Lower leg skin (tissue), 3 donors: Measurements from ENCODE around the gene PTPRT.

Experiments
- POLR2A ChIP-seq, 2 donors: fragments of 450-650 bp; IDR thresholded peaks; one replicate each; pipeline ENCODE4 v1.6.1; 2016 to 2017; ENCODE audit warnings: antibody characterized with exemption in 2 of 2, mild to moderate bottlenecking in 1 of 2, moderate library complexity in 1 of 2
- TF ChIP-seq, protein P1 (sequence below), 3 donors: fragments of 450-650 bp; IDR thresholded peaks; one replicate each; pipeline ENCODE4 v1.5.1; 2016; ENCODE audit warnings: antibody characterized with exemption in 3 of 3, mild to moderate bottlenecking in 3 of 3, moderate library complexity in 2 of 3

DNA sequence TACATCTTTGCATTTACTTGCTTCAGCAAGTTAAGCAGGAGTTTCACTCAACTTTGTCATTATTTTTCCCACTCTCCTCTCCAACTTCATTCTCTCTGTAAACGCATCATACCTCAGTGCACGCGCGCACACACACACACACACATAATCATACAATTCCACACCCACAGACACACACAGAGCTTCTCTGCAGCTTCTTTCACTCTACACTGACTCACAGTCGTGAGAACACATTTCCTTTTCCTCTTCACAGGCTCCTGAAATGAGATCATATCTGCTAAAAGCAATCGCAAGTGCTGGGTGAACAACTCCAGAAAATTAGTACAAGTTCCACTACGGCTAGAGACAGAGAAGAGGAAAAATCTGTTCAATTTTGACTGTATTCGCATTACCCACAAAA lies 215.4 kb downstream of the PTPRT start:
- TF ChIP-seq, protein P1, sequence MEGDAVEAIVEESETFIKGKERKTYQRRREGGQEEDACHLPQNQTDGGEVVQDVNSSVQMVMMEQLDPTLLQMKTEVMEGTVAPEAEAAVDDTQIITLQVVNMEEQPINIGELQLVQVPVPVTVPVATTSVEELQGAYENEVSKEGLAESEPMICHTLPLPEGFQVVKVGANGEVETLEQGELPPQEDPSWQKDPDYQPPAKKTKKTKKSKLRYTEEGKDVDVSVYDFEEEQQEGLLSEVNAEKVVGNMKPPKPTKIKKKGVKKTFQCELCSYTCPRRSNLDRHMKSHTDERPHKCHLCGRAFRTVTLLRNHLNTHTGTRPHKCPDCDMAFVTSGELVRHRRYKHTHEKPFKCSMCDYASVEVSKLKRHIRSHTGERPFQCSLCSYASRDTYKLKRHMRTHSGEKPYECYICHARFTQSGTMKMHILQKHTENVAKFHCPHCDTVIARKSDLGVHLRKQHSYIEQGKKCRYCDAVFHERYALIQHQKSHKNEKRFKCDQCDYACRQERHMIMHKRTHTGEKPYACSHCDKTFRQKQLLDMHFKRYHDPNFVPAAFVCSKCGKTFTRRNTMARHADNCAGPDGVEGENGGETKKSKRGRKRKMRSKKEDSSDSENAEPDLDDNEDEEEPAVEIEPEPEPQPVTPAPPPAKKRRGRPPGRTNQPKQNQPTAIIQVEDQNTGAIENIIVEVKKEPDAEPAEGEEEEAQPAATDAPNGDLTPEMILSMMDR (IDR thresholded peaks at IDR 0.05): no peak
- no peak for TF ChIP-seq POLR2A (IDR thresholded peaks at IDR 0.05)
